HEK293T (cell line): ENCODE results near the gene DLL1.

Experiments used
- ELF4 ChIP-seq: fragments of 450-650 bp; IDR thresholded peaks from 2 replicates; pipeline ENCODE4 v1.6.1; 2017; ENCODE audit warnings: antibody characterized with exemption
- FOXA1 ChIP-seq: fragments of 450-650 bp; IDR thresholded peaks from 2 replicates; pipeline ENCODE4 v1.6.1; 2016; ENCODE audit warnings: mild to moderate bottlenecking
- PKNOX1 ChIP-seq: fragments of 450-650 bp; IDR thresholded peaks from 2 replicates; pipeline ENCODE4 v1.6.1; 2016
- TARDBP ChIP-seq: fragments of 450-650 bp; IDR thresholded peaks from 2 replicates; pipeline ENCODE4 v1.6.1; 2016

- TF ChIP-seq ELF4 (no peak), PKNOX1 (no peak), FOXA1 (no peak), TARDBP (no peak)
These were observed 3.4 kb upstream of the DLL1 start for GRCh38 chr6:170294298-170294730.
